Measurements from ENCODE around the gene TUBA3E. TPM values are rescaled to one million over a fixed set of nuclear protein-coding genes. Genes with fewer than 3 reads are reported as not detected.
"Not testable (repeated sequence)": the region's sequence is repeated elsewhere in the genome, so short reads cannot be mapped to it uniquely, and the experiment has no call there.

Gene TUBA3E
- total and polyA plus RNA-seq, 2 of the 8 experiments (the other 6 are each of a cell fraction or from before 2014, with no cell fraction given): not detected

DNA sequence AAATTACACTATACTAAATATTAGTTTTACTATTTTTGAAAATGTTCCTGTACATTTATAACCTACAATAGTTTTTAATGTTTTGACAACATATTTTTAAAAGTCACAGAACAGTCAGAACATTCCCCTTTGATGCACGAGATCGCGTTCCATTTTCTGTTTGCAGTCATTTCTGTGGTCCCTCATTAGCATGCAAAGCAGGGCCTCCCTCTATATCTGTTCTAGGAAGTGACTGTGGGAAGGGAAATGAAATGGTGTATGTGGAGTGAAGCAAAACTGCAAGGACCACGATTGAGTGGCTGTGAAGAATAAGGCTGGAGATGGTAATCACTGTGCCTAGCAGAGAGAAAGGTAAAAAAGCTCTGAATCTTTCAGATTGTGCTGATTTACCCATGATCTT, 24.3 kb upstream of the TUBA3E start:
- H3K36me3 ChIP-seq (ENCODE audit: control insufficient read depth in 2 of 4, insufficient read depth in 4 of 4, low read length in 3 of 4); H2BK20ac ChIP-seq (ENCODE audit: low read length); H4K5ac ChIP-seq (ENCODE audit: insufficient read length, low read depth, low read length); H4K91ac ChIP-seq (replicated peaks; ENCODE audit: insufficient read length, low read length); H2BK15ac ChIP-seq (ENCODE audit: low read length); H3K9me3 ChIP-seq (ENCODE audit: insufficient read depth in 2 of 2, low read depth in 1 of 2, low read length in 1 of 2); H2AFZ ChIP-seq (ENCODE audit: low read length); H4K20me1 ChIP-seq (replicated peaks in 1 of 2; ENCODE audit: control insufficient read depth in 1 of 2, insufficient read depth in 2 of 2, low read length in 2 of 2); H4K8ac ChIP-seq (ENCODE audit: extremely low read depth, insufficient read depth, low read length); H2AK5ac ChIP-seq (ENCODE audit: low read depth, low read length); H3K27ac ChIP-seq (ENCODE audit: low read depth, low read length); H3K56ac ChIP-seq (replicated peaks; ENCODE audit: insufficient read length, low read depth, low read length); H3K4me2 ChIP-seq (ENCODE audit: insufficient read depth in 1 of 2, low read depth in 2 of 2, low read length in 2 of 2); H2BK5ac ChIP-seq (ENCODE audit: low read depth, low read length); H3K27me3 ChIP-seq (replicated peaks in 1 of 4; ENCODE audit: control insufficient read depth in 3 of 4, extremely low read depth in 1 of 4, insufficient read depth in 3 of 4, low read length in 3 of 4); H3K14ac ChIP-seq (ENCODE audit: insufficient read length); DNase-seq (ENCODE audit: low read depth in 1 of 2, low spot score in 2 of 2); POLR2A ChIA-PET (ENCODE audit: partially characterized antibody); H3K4ac ChIP-seq (replicated peaks; ENCODE audit: insufficient read length, low read depth, low read length); H3K23ac ChIP-seq (ENCODE audit: insufficient read length); H3K79me1 ChIP-seq (ENCODE audit: low read depth, low read length); CTCF ChIA-PET (ENCODE audit: partially characterized antibody); H3K23me2 ChIP-seq (ENCODE audit: low read depth, low read length); FAIRE-seq; H2BK12ac ChIP-seq (ENCODE audit: low read depth, low read length); H3K79me2 ChIP-seq (ENCODE audit: control insufficient read depth in 1 of 2, insufficient read depth in 2 of 2, low read length in 2 of 2); H2BK120ac ChIP-seq (replicated peaks; ENCODE audit: low read depth, low read length); H3K4me3 ChIP-seq (ENCODE audit: extremely low read depth in 1 of 4, insufficient read depth in 2 of 4, low read depth in 3 of 4, low read length in 4 of 4); H3K4me1 ChIP-seq (replicated peaks in 1 of 4; ENCODE audit: control insufficient read depth in 3 of 4, insufficient read depth in 4 of 4, low read length in 3 of 4); H3K18ac ChIP-seq (ENCODE audit: extremely low read depth, low read length); H3K9ac ChIP-seq (replicated peaks in 1 of 4; ENCODE audit: extremely low read depth in 1 of 4, low read depth in 3 of 4, low read length in 3 of 4): not testable (repeated sequence)
- 88% methylated on average over 3 of the region's 4 CpGs; no CpG with 5 or more reads in 1 of the 2 experiments for WGBS, 2 experiments (ENCODE audit: extremely low coverage in 1 of 2, insufficient coverage in 1 of 2, insufficient read length in 1 of 2, insufficient replicate concordance in 2 of 2, low coverage in 1 of 2, low lambda C conversion rate in 2 of 2, missing lambda C conversion rate in 1 of 2)

DNA sequence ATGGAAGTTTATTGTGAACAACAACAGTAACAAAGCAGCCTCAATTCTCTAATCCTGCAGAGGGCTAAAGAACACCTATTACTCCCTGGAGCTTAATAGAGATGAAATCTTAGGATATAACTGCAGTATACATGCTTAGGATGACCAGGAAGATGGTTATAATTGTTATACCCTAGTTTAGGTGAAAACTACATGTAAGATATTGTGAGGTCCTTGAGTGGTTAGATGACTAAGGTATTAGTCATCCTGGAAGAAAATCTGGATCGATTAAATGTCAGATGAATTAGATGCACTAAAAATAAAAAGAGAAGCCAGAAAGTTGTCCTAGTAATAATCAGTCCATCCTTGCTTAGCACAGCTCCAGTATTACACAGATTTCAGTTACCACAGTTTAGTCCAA, 22.3 kb upstream of the TUBA3E start:
- H3K79me2 ChIP-seq (ENCODE audit: control insufficient read depth in 1 of 2, insufficient read depth in 2 of 2, low read length in 2 of 2); H3K9me3 ChIP-seq (ENCODE audit: insufficient read depth in 2 of 2, low read depth in 1 of 2, low read length in 1 of 2); H3K18ac ChIP-seq (ENCODE audit: extremely low read depth, low read length); H2BK12ac ChIP-seq (ENCODE audit: low read depth, low read length); H2BK15ac ChIP-seq (ENCODE audit: low read length); H3K27me3 ChIP-seq (replicated peaks in 1 of 4; ENCODE audit: control insufficient read depth in 3 of 4, extremely low read depth in 1 of 4, insufficient read depth in 3 of 4, low read length in 3 of 4); H3K79me1 ChIP-seq (ENCODE audit: low read depth, low read length); H2BK5ac ChIP-seq (ENCODE audit: low read depth, low read length); H3K9ac ChIP-seq (replicated peaks in 1 of 4; ENCODE audit: extremely low read depth in 1 of 4, low read depth in 3 of 4, low read length in 3 of 4); H3K36me3 ChIP-seq (ENCODE audit: control insufficient read depth in 2 of 4, insufficient read depth in 4 of 4, low read length in 3 of 4); H4K5ac ChIP-seq (ENCODE audit: insufficient read length, low read depth, low read length); H4K20me1 ChIP-seq (replicated peaks in 1 of 2; ENCODE audit: control insufficient read depth in 1 of 2, insufficient read depth in 2 of 2, low read length in 2 of 2); H3K14ac ChIP-seq (ENCODE audit: insufficient read length); POLR2A ChIA-PET (ENCODE audit: partially characterized antibody); H2AFZ ChIP-seq (ENCODE audit: low read length); FAIRE-seq; H2AK5ac ChIP-seq (ENCODE audit: low read depth, low read length); H3K56ac ChIP-seq (replicated peaks; ENCODE audit: insufficient read length, low read depth, low read length); H3K4me3 ChIP-seq (ENCODE audit: extremely low read depth in 1 of 4, insufficient read depth in 2 of 4, low read depth in 3 of 4, low read length in 4 of 4); H2BK20ac ChIP-seq (ENCODE audit: low read length); H2BK120ac ChIP-seq (replicated peaks; ENCODE audit: low read depth, low read length); H4K91ac ChIP-seq (replicated peaks; ENCODE audit: insufficient read length, low read length); H4K8ac ChIP-seq (ENCODE audit: extremely low read depth, insufficient read depth, low read length); H3K4me1 ChIP-seq (replicated peaks in 1 of 4; ENCODE audit: control insufficient read depth in 3 of 4, insufficient read depth in 4 of 4, low read length in 3 of 4); H3K23me2 ChIP-seq (ENCODE audit: low read depth, low read length); CTCF ChIA-PET (ENCODE audit: partially characterized antibody); H3K4me2 ChIP-seq (ENCODE audit: insufficient read depth in 1 of 2, low read depth in 2 of 2, low read length in 2 of 2); H3K27ac ChIP-seq (ENCODE audit: low read depth, low read length); H3K4ac ChIP-seq (replicated peaks; ENCODE audit: insufficient read length, low read depth, low read length); H3K23ac ChIP-seq (ENCODE audit: insufficient read length); DNase-seq (ENCODE audit: low read depth in 1 of 2, low spot score in 2 of 2): not testable (repeated sequence)
- no CpG with 5 or more reads among the region's 1 CpG for WGBS, 2 experiments (ENCODE audit: extremely low coverage in 1 of 2, insufficient coverage in 1 of 2, insufficient read length in 1 of 2, insufficient replicate concordance in 2 of 2, low coverage in 1 of 2, low lambda C conversion rate in 2 of 2, missing lambda C conversion rate in 1 of 2)

Data from H1 (cell line).